GM19099 (cell line): ENCODE measurements around the gene HOXD9.

Experiments used
- POLR2A ChIP-seq: IDR thresholded peaks from 3 replicates; pipeline ENCODE4 v1.6.1; 2011; ENCODE audit warnings: low read depth; ENCODE audit not compliant: insufficient read length; ENCODE audit errors: extremely low read depth

Gene HOXD9

DNA sequence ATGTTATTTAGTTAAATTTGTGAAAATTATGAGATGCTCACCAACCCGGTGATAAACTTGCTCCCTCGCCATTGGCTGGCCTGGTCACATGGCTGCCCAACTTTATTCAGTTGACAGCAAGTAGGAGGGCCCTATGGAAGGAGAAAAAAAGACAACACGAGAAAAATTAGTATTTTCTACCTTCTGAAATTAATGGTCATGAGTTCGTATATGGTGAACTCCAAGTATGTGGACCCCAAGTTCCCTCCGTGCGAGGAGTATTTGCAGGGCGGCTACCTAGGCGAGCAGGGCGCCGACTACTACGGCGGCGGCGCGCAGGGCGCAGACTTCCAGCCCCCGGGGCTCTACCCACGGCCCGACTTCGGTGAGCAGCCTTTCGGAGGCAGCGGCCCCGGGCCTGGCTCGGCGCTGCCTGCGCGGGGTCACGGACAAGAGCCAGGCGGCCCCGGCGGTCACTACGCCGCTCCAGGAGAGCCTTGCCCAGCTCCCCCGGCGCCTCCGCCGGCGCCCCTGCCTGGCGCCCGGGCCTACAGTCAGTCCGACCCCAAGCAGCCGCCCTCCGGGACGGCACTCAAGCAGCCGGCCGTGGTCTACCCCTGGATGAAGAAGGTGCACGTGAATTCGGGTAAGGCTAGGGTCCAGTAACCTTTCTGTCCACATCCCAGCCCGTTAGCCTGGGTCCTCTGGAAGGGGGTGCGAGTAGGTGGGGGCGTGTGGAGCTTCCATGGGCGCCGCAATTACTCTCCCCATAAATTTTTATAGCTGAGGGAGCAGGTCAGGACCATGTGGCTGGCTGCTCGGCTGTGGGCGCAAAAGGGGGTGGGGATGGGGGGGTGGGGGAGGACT is 29.1 kb downstream of the HOXD9 start, which contains the start of gene HOXD4:
HOXD4 (plus strand) TSS at position 109 of the 846 bp plus-strand sequence; CDS start at position 193, 84 bp downstream.
- no peak for TF ChIP-seq POLR2A

DNA sequence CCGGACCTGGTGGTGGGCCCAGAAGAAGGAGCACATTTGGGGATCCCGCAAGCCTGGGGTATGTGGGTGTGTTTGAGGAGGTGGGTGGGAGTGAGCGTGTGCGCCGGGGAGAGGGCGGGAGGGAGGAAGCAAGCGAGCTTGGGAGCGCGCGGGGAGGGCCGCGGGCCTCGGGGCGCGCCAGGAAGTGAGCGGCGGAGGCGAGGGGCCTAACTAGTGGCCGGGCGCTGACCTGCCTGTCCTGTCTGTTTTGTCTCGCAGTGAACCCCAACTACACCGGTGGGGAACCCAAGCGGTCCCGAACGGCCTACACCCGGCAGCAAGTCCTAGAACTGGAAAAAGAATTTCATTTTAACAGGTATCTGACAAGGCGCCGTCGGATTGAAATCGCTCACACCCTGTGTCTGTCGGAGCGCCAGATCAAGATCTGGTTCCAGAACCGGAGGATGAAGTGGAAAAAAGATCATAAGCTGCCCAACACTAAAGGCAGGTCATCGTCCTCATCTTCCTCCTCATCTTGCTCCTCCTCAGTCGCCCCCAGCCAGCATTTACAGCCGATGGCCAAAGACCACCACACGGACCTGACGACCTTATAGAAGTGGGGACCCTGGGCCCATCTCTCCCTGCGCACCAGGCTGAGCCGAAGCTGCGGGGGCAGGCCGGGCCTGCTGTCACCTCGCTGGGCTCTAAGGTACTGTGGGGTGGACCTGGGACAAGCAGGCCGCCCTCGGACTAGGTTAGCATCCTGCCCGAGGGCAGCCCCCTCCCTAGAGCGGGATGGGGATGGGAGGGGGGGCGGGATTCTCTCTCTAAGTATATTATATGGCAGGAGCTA is 30.0 kb downstream of the HOXD9 start:
- TF ChIP-seq POLR2A = peak; percentile 31

DNA sequence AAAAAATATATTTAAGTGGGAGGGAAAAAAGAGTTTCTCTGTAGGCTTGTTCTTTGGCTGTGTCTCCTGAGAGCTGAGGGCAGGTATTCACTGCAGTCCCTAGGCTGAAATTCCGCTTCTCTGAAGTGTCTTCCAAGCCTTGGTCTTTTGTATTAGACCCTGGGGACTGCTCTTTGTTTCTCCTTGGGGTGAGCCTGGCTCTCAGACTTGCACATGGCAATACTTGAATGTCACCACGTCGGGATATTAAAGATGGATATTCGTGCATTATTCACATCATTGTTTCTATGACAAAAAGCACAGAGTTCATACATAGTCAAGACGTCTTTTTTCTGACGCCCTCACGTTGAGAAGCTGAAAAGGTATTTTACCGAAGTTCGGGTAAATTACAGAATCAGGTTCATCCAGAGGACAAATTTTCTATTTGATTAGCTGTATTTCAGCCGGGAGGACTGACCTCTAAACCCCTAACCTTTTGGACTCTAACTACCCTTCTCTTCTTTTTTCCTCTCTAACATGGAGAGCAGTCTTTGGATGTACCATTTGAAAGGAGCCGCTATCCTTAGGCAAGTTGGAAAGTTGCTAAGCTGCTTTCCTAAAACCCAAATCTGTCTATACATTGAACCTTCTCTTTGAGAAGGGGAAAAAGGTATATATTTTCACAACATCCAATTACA is 32.2 kb downstream of the HOXD9 start:
- TF ChIP-seq POLR2A = no peak

DNA sequence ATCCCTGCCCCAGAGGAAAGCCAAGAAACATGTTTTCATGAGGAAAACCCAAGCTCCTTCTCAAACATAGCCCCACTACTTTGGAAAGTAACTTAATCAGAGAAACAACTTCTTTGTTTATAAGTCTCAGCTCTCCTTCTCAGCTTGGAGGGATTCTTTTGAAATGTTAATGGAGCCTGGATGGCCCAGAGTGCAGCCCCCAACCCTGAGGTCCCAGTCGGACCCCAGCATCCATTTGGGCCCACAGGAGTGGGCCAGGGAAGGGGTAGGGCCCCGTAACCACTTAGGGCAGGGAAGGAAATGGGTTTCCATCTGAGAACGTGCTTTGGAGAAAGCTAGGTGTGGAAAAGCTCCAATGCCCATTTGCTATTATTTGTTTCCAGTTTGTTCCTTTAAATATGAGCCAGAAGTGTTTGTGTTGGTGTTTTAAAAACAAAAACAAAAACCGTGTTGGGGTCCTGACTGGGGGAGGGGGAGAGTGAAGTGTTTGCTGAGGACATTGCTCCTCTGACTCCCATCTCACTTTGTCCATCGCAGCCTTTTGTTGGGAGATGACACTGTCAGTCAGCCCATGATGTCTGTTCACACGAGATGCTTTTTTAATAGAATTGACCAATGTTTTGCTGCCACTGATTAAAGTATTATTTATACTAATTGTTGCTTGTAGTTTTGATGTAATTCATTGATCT is 33.0 kb downstream of the HOXD9 start:
- TF ChIP-seq POLR2A = no peak

DNA sequence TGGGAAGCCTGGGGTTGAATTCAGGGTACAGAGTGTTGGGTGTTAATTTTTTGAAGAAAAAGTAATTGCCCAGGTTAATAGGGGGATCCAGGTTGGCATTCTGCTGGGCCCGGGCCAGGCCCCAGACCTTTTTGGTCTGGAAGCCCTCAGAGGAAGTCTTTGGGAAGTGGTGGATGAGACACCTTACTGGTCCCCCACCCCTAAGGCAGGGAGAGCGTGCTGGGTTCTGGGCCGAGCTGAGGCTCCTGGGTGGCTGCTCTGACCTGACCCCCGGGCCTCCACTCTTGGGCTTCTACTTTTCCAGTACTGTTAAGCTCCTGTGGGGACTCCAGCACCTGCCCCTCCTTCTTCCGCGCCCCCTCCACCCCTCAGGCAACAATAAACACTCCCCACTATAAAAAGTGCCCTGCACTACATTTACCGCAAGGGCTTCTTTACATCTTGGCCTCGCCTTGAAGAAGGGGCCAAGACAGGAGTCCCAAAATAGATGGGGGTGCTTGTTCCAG is 33.8 kb downstream of the HOXD9 start:
- no peak for TF ChIP-seq POLR2A

DNA sequence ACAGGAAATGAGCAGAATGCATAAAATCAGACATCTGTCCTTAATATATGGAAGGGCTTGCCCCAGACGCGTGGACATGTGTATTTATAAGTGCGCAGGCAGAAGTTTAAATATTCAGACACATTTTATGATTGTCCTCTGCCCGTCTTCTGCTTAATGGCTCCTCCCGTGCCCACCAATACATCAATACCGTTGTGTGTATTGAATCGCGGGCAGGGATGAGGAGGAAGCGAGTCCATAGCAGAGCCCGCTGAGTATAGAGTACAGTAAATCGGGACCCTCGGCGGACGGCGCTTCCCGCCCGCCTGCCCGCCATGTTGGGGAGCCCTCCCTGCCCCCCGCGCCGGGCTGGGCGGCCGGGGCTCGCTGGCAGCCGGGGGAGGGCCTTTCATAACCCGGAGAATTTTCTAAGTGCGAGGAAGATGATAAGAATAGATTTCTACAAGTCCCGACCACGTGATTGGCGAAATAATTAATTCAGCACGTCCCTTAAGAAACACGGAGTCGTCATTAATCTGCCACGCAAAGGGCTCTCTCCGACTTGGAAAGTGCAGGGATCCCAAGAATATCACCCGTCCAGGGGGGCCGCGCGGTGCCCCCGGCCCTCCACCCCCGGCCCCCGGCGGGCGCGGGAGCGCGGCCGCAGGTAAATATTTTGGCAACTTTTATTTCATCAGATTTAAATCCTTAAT is 34.4 kb downstream of the HOXD9 start, which contains the start of gene HOXD3:
HOXD3 (plus strand) TSS at position 501 of the 692 bp plus-strand sequence. CDS start 11,808 bp downstream, outside the sequence.
- no peak for TF ChIP-seq POLR2A

- no peak for TF ChIP-seq POLR2A
Measured at GRCh38 chr2:176157499-176158185, 35.1 kb downstream of the HOXD9 start.

GRCh38 chr2:176158186-176158591 is 35.7 kb downstream of the HOXD9 start:
- no peak for TF ChIP-seq POLR2A

- no peak for TF ChIP-seq POLR2A
Measured at GRCh38 chr2:176158855-176159662, 36.5 kb downstream of the HOXD9 start.

- no peak for TF ChIP-seq POLR2A
Measured at GRCh38 chr2:176159663-176160250, 37.2 kb downstream of the HOXD9 start.

DNA sequence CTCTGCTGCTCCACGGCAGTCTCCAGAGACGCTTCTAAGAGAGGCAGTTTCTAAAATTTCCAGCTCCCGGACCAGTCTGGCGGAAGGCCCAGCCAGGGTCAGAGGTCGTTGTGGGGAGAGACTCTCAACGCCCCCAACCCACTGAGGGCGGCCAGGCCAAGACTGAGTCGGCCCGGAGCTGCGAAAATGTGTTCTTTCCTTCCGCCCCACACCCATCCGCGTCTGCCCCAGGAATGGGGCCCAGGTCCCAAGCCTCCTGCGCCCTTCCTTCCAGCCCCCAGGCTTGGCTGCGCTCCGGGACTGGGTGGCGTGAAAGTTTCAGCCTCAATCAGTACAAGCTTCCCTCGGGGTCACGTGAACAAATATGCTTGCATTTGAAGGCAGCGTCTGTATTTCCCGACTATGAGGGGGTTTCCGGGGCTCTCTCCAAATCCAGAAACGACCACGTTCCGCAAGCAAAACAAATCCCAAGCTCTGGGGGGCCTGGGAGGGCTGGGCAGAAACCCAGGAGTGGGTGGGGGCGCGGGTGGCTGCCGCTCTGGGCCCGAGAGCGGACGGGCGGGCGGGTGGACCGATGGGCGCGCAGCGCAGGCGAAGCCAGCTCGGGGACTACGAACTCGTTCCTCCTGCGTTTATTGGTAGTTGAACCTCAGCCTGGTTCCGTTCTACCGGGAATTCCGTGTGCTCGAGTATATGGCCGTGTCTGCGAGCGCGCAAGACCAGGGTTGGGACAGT is 37.9 kb downstream of the HOXD9 start:
- no peak for TF ChIP-seq POLR2A

GRCh38 chr2:176160986-176161824 is 38.7 kb downstream of the HOXD9 start:
- no peak for TF ChIP-seq POLR2A
